Measurements from ENCODE around the gene USP48.

The USP48 gene

GRCh38 chr1:21651214-21652042, 131.5 kb downstream of the USP48 start:
- peak; percentile 59 for DNase-seq

DNA sequence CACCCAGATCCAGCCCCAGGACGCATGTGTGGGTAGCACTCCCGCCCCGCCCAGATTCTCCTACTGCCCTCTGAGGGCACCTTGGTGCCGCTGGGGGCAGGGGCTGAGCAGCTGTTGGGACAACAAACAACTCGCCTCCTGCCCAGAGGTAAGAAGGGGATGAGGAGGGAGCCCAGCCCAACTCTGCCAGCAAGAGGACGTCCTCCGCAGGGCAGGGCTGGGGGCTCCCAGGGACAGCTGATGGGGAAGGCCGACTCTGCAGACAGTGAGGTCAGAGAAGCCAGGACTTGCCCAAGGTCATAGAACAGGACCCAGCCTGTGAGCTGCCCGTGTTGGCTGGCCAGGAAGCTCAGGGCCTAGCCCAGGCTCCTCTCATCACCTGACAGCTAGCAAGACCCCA, 132.5 kb downstream of the USP48 start:
- DNase-seq: no peak

DNA sequence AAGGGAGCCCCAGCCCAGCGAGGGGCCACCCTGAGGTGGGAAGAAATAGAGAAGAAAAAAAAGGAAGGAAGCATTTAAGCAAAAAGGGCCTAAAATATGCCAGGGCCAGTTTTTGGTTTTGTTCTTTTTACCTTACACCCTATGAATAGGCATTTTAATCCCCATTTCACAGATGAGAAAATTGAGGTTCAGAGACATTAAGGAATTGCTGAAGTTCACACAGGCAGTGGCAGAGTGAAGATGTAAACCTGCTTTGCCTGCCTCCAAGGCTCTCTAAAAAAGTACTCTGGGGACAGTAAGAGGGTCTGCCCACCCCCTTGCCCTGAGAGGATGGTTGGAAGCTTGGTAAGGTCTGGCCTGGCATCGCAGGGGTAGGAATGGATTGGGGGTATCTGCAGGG, 133.6 kb downstream of the USP48 start:
- no peak for DNase-seq

GRCh38 chr1:21648791-21649190, 134.2 kb downstream of the USP48 start:
- DNase-seq: no peak

DNA sequence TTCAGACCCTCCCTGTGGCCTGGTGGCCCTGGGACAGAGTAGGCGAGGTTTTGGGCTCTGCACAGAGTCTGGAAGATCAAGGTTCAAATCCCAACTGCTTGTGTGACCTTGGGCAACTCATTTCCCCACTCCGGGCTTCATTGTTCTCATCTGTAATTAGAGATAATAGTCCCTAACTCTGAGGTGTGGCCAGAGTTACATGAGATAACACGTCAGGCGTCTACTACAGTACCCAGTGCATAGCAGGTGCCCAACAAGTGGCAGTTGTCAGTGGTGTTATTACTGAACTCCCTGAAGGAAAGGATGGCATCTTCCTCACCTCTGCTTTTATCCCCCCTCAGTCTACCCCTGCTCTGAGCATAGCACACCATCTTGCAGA, 134.6 kb downstream of the USP48 start:
- no peak for DNase-seq

DNA sequence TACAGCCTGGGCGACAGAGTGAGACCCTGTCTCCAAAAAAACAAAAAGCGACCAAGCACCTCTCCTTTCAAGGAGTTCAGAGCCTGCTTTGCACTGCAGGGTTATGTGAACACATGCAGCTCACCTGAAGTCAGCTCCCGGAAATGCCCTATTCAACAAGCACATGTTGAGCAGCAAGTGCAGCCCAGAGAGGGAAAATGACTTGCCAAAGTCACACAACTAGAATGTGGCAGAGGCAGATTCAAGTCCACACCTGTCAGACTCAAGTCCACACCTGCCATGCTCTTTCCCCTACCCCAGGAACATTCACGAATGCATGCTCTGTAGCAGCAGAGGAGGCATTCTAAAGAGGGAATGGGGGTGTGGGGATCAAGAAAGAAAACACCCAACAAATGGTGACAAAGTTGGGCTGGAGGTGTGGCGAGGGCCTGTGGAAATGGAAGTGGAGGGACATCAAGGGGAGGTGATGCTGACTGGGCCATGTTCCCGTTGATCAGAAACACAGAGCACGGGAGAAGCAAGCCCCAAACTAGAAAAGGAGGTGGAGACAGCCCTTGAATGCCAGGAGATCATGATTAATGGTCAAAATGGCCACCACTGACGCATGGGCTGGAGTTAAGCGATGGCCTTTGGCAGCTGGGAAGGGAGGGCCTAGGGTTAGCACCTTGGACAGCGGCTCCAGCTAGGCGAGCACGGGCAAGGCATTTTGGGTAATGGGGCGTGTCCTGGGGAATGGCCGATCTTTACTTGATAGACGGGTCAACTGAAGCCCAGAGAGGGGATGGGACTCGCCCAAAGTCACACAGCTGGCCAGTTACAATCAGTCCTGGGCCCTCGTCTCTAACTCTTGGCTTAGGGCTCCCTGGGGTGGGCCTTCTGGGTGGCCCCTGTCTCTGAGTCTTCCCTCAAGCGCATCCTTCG, 135.3 kb downstream of the USP48 start:
- no peak for DNase-seq

- DNase-seq: no peak
Measured at GRCh38 chr1:21645550-21645949, 137.4 kb downstream of the USP48 start.

DNA sequence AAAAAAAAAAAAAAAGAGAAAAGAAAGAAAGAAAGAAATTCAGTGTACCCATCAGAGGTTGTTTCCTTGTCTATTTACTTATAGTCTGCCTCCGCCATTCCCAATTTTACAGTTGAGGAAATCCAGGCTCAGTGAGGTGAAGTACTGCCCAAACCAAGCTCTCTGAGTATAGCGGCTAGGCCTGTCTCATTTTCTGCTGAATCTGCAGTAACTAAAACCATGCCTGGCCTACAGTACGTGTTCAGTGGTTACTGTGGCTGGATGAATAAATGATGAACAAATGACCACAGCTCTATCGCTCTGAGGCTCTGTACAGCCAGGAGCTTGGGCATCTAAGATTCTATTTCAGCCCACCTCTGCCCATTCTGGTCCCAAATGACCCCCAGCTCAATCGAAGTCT, 138.0 kb downstream of the USP48 start:
- no peak for DNase-seq

- no peak for DNase-seq
Measured at GRCh38 chr1:21644348-21644747, 138.6 kb downstream of the USP48 start.

DNA sequence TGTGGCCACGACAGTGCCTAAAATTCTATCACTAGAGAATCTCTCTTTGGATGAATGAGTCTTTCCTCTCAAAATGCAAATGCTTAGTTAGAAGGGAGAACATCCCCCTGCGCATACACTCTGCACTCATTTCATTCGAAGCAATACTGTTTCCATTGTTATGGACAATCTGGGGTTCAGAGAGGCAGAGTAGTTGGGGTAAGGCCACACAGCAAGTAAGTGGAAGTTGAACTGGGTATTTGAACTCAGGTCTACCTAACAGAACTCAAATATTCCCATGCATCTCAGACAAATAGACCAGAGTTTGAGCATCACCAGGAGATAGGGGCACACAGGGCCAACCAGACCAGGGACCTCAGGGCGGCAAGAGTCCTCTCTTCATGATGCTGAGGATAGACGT, 139.3 kb downstream of the USP48 start:
- no peak for DNase-seq

DNA sequence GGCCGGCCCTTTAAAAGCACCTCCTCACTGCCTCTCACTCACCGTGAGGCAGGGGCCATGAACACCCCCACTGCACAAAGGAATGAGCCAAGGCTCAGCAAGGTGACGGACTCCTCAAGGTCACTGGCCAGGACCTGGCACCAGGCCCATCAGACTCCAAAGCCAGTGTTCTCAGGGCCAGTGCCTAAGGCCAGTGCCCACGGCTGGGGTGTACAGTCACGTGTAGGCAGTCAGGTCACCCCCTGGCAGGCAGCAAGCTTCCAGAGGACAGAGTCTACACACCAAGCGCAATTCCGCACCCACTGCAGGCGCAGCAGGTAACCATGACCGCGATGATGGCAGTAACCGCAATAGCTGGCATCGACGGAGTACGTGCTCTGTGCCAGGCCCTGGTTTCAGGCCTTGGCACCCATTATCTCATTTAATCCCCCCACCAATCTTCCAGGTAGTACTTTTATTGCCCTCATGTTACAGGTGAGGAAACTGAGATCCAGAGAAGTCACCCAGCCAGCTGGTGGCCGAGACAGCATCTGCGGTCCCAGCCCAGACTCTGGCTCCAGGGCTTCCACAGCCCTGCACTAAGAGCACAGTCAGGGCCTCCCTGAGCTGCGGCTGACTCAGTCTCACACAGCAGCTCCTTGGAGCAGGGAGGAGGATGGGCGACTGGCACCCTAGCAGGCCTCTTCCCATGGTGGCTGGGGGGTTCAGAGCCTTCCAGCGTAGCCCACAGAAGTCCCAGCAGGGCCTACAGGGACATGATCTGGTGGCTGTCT, 140.8 kb downstream of the USP48 start:
- DNase-seq: no peak

DNA sequence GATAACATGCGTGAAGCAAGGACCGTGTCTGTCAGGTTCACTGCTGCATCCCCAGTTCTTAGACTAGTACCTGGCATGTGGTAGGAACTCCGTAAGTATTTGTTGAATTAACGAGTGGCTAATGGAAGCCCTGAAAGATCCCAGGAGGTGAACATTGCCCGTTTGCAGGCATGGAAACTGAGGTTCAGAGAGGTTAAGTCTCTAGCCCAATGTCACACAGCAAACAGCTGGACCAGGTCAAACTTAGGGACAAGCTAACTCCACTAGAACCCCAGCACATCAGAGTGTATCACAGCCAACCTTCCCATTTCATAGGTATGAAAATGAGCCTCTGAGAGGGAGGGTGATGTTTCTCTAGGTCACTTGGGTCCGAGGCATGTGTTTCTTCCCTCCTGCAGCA, 141.4 kb downstream of the USP48 start:
- DNase-seq: no peak

GRCh38 chr1:21641076-21641475, 141.9 kb downstream of the USP48 start:
- DNase-seq: no peak

DNA sequence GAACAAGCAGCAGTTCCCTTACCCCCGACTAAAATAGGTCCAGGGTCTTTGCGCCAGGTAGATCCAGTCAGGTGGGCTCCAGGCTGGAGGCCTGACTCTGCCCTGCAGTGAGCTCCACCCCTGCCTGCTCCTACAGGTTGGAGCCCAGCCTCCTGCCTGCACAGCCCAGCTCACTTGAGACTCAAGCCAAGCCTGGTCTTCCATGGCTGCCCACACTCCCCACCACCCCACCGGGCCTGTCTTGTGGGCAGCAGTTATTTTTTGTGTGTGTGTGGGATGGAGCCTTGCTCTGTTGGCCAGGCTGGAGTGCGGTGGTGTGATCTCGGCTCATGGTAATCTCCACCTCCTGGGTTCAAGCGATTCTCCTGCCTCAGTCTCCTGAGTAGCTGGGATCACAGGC, 142.3 kb downstream of the USP48 start:
- no peak for DNase-seq

- no peak for DNase-seq
Measured at GRCh38 chr1:21639594-21640041, 143.3 kb downstream of the USP48 start.

DNA sequence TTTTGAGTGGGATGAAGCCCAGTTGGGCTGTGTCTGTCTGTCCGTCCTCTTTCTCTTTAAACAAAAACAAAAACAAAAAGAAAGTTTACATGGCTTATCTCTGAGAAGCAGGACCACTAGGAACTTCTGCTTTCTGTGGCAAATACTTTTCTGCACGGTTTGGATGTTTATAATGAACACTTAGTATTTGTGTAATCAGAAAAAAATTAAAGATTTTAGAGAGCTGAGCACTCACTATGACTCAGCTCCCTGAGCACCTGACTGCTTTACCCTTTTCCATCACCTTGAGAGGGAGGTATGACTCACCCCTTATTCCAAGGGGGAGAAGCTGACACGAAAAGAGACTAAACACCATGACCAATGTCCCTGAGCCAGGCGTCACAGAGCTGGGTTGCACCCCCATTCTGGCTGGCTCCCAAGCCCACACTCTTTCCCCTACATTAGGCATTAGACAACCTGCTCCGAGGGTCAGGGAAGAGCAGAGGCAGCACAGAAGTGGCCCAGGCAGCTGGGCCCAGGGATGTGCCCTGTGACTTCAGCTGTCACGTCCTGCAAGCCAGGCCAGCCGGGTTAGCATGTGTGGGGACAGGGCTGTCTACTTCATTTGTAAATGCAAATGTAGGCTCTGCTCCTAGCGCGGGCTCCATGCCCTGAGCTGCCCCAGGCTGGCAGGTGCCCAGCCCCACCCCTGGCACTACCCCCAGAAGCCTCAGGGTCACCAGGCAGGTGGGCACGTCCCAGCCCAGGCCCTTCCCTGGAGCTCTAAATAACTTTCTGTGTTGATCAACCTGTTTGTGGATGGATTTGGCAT, 144.2 kb downstream of the USP48 start:
- DNase-seq: no peak

DNA sequence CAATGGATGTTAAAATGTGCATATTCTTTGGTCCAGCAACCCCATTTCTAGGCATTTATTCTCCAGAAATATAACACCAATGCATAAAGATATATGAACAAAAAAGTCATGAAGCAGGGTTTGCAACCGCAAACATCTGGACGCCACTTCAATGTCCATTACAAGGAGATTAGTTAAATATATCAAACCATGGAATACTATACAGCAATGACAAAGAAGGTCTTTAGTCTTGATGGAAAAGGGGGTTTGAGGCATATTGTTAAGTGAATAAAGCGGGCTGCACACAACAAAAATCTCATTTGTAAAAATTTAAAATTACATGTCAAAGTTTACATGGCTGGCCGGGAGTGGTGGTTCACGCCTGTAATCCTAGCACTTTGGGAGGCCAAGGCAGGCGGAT, 145.4 kb downstream of the USP48 start:
- DNase-seq: no peak

DNA sequence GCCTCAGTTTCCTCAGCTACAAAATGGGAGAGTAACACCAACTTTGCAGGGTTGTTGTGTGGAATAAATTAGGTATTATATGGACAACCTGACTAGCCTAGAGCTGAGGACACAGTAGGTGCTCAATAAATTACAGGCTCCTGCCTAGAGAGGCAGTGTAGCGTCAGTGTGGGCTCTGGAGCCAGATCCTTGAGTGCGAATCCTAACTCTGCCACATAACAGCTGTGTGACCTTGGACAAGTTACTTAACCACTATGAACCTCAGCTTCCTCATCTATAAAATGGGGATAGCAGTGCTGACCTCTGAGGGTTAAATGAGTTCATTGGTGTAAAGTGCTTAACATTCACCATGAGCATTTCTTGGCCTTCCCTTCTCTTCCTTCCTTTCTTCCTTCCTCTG, 146.9 kb downstream of the USP48 start:
- DNase-seq: no peak

DNA sequence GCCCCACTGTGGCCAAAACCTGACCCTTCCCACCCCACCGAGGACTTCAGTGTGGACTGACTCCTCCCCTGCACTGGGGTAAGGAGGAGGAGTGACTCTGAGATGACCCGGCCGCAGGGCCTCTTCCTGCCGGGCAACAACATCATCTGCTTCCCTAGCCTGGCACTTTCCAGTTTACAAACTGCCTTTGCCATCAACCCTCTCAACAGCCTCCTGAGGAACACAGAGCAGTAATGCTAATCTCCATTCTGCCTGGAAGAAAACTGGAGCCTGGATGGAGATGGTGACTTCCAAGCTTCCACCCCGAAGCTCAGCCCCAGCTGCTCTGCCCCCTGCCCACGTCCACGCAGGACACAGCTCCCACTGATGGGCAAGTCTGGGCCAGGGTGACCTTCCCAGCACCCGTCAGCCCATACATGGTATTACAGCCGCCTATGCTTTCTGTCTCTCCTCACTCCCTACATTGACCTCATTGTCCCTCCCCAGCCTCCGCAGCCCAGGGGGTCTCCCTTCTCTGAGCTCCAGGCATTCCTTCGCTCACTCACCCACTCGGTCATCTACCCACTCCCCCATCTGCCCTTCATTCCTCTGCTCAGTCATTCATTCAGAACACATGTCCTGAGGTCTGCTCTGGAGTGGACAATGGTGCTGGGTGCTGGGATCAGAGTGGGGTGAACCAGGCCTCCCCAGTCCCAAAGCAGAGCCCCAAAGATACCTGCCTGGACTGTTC, 148.0 kb downstream of the USP48 start:
- DNase-seq: no peak

GRCh38 chr1:21633992-21634805, 148.8 kb downstream of the USP48 start:
- no peak for DNase-seq

All from NCI-H146 (cell line).